Activated CD4-positive, alpha-beta T cell treated with anti-CD3 and anti-CD28 coated beads, Interleukin-2, Interleukin-6, amounts not matched to agents 100 ng/mL and 50 ng/mL, durations not matched to agents 16 hours and 8 hours (primary cell): ENCODE measurements around the gene BAAT.
"Not testable (repeated sequence)": the region's sequence is repeated elsewhere in the genome, so short reads cannot be mapped to it uniquely, and the experiment has no call there.

Experiments used
- DNase-seq: peaks from one replicate; pipeline ENCODE4 v3.0.0-alpha.2; 2020

The BAAT gene

GRCh38 chr9:101359679-101360078, 25.1 kb downstream of the BAAT start:
- no peak for DNase-seq

- DNase-seq: no peak
Observed at GRCh38 chr9:101356619-101357018, 28.2 kb downstream of the BAAT start.

GRCh38 chr9:101354765-101355708, 29.8 kb downstream of the BAAT start:
- no peak for DNase-seq

- DNase-seq: no peak
Observed at GRCh38 chr9:101354143-101354764, 30.6 kb downstream of the BAAT start.

GRCh38 chr9:101353683-101354082, 31.1 kb downstream of the BAAT start:
- no peak for DNase-seq

GRCh38 chr9:101352892-101353463, 31.8 kb downstream of the BAAT start:
- DNase-seq: no peak

- no peak for DNase-seq
Observed at GRCh38 chr9:101350285-101350684, 34.5 kb downstream of the BAAT start.

GRCh38 chr9:101342595-101342994, 42.2 kb downstream of the BAAT start:
- no peak for DNase-seq

- no peak for DNase-seq
Observed at GRCh38 chr9:101341958-101342357, 42.8 kb downstream of the BAAT start.

- DNase-seq: no peak
Observed at GRCh38 chr9:101337237-101337636, 47.6 kb downstream of the BAAT start.

- DNase-seq: no peak
Observed at GRCh38 chr9:101336091-101336490, 48.7 kb downstream of the BAAT start.

GRCh38 chr9:101333926-101334702, 50.7 kb downstream of the BAAT start:
- no peak for DNase-seq

- DNase-seq: no peak
Observed at GRCh38 chr9:101333490-101333889, 51.3 kb downstream of the BAAT start.

- no peak for DNase-seq
Observed at GRCh38 chr9:101332362-101332761, 52.4 kb downstream of the BAAT start.

- DNase-seq: not testable (repeated sequence)
Observed at GRCh38 chr9:101327422-101327909, 57.3 kb downstream of the BAAT start.

- DNase-seq: no peak
Observed at GRCh38 chr9:101326501-101326900, 58.3 kb downstream of the BAAT start.

- DNase-seq: no peak
Observed at GRCh38 chr9:101326035-101326434, 58.8 kb downstream of the BAAT start.

GRCh38 chr9:101325053-101325452, 59.8 kb downstream of the BAAT start:
- DNase-seq: no peak

GRCh38 chr9:101324245-101324804, 60.5 kb downstream of the BAAT start:
- no peak for DNase-seq

GRCh38 chr9:101323129-101323528, 61.7 kb downstream of the BAAT start:
- no peak for DNase-seq

GRCh38 chr9:101317735-101318134, 67.1 kb downstream of the BAAT start:
- DNase-seq: no peak

GRCh38 chr9:101315112-101315450, 69.7 kb downstream of the BAAT start:
- no peak for DNase-seq

GRCh38 chr9:101312661-101313060, 72.1 kb downstream of the BAAT start:
- DNase-seq: no peak
